Inflammatory macrophage (primary cell): Measurements from ENCODE around the gene ILK.

Experiments
- DNase-seq, 2 donors: peaks; one replicate each; pipeline ENCODE4 v3.0.0-alpha.2; 2020 to 2022

ILK gene

DNA sequence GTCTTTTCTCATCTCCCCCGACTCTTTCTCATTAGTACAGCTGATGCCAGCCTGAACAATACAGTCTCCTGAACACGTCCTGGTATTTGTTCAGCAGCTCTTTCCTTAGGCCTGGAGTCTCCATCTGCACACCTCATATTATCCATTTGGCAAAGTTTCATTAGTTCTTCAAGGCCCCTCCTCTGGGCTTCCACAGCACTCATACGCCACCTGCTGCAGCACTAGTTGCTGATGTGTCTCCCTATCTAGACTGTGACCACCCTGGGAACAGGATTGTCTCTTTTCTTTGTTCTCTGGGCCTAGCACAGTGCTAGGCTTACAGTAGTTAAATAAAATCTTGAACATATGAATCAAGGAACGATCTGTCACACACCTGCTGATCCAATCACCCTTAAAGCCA, 34.9 kb downstream of the ILK start:
- DNase-seq, result no peak

DNA sequence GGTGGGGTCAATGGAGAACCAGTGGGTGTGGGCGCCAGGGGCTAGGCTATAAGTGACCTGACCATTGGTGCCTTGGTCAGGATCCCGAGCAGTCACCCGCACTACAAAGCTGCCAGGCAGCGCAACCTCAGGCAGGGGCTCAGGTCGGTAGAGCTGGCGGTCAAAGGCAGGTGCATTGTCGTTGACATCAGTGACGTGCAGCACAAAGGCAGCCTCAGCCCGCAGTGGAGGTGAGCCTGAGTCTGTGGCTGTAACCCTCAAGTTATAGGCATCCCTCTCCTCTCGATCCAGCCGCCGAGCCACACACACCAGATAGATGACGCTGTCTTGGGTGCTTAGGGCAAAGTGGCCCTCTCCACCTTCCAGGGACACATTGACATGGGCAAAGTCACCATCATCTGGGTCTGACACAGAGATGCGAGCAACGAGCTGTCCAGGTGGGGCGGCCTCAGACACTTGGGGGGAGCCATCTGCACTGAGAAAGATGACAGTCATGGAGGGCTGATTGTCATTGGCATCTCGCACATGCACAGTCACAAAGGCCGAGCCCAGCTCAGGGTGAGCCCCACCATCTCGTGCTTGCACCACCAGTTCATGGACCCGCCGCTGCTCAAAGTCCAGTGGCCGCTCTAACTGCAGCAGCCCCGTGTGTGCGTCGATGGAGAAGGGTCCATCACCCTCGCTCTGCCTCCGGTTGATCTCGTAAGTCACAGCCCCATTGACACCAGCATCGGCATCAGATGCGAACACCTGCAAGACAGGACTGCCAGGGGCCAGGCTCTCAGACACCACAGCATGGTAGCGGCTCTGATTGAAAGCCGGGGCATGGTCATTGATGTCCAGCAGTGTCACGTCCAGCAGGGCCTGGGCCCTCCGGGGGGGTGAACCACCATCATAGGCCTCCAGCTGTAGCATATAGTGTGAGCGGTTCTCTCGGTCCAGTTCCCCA, 36.7 kb downstream of the ILK start:
- no peak for DNase-seq

DNA sequence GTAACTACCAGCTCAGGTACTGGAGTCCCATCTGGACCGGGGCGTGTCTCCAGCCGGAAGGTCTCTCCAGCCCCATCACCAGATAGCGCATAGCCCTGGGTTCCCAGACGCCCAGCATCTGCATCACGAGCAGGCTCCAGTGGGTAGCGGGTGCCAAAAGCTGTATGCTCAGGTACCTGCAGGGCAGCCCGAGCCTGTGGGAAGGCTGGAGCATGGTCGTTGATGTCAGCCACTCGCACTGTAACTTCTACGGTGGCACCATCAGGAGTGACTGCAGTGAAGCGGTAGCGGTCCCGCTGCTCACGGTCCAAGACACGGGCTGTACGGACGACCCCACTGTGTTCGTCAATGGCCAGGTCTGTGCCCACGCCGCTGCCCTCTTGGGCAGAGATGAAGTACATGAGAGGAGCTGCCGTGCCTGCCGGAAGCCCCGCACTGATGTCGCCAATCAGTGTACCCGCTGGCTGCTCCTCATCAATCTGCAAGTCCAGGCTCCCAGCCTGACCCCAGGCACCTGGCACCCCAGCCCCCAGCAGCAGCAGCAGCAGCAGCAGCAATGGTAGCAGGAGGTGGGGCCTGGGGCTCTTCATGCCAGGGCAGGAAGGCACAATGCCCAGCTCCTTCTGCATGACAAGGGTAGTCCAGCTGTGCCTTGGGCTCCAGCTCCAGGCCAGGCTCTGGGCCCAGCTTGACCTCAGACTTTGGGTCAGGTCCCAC, 37.6 kb downstream of the ILK start:
- no peak for DNase-seq

DNA sequence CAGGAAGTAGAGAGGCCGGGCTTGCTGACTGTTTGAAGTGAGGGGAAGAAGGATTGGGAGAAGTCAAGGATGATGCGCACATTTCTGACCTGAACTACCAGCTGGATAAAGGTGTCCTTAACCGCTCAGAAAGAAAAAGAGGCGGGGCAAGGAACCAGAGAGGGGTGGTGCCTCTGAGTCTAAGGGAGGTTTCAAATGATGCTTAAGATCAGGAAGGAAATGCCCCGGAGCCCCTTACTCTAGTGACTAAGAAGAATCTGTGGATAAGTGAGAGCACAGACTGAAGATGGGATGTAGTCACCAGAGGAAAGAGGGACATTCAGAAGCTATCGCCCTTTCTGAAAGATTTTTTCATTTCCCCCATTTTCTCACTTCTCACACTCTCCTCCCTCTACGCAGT, 39.4 kb downstream of the ILK start:
- no peak for DNase-seq

DNA sequence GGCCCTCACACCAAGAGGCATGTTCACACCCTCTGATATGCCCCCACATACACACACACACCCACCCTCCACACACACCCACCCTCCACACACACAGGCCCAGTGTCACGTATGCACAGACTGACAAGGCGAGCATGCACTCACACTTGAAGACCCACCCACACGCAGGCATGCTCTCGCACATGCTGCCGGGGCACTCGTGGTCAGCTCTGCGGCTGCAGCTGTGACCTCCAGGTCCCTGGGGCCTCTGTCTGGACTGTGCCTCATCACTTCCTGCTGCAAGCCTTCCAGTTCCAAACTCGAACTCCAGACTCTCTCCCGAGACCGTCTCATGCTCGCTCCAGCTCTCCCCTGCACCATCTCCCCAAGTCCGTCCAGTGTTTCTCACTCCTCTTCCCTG, 42.5 kb downstream of the ILK start:
- DNase-seq, result peak; percentile 41 to 58

DNA sequence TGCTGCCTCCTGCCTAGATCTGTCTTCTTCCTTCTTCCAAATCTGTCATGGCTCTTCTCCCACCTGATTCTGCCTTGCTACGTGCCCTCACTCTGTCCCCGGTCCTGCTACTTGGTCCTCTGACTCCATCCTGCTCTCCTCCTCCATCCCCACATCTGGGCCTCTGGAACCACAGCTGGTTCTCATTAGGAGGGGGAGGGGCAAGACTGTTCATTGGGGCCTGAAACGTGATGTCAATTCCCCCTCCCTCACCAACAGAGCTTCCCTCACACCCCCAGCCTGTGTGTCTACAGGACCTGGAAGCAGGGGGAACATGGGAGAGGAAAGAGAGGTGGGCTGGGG, 43.0 kb downstream of the ILK start:
- DNase-seq, result no peak

DNA sequence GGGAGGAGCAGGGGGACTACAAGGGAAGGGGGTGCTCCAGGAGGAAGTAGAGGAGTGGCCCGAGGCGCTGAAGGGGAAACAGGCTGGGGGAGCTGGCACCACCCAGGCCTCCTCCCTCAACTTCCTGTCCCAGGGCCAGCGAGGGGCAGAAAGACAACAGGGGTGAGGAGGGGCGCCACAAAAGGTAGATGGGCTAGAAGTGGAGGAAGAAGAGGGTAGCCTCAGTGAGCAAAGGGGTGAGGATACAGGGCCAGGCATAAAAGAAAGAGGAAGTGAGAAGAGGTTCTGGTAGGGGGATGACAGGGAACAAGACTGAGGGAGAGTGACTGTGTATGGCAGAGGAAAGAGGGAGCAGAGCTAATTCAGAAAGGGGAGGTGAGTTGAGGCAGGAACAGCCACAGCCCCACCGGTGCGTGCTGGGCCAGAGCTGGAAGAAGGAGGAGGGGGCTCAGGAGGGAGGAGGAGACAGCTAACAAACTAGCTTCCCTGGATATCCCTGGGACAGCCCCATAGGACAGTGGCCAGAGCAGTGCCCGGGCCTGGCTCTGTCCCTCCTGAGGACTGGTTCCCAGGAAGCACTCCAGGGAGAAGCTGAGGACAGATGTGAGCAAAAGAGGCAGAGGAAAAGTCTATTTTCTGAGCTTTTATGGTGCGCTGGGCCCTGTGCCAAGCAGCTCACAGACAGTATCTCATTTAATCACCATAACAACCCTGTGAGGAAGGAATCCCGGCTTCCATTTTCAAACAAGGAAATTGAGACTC, 43.5 kb downstream of the ILK start:
- peak; percentile 8 to 33 for DNase-seq

DNA sequence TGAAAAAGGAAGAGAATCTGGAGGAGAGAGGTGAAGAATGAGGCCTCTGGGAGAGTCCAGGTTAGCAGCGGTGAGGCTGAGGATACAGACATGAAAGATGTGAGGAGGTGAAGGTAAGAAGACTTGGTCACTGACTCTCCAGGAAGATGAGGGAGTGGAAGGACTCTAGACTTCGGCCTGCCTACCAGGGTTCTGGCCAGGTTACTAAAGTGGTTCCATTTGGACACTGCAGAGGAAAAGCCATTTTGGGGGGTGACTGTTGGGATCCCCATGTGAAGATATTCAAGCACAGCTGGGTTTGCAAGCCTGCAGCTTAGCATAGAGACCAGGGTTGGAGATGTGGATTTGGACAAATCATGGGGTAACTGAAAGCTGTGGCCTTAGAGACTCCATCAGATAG, 44.3 kb downstream of the ILK start:
- DNase-seq, result no peak

DNA sequence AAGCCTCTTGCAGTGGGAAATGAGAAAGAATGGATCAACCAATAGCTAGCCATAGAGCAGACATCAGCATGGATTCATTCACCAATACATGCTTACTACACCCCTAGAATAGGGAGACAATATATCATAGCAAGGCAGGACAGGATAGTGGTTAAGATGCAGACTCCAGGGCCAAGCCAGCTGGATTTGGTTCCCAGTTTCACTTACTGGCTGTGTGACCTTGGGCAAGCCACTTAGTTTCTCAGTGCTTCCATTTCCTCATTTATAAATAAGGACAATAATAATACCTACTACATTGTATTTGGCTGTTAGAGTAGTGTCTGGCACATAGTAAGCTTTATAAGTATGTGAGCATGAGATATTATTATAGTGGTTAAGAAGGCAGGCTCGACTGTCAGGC, 44.9 kb downstream of the ILK start:
- peak; percentile 59 to 62 for DNase-seq

DNA sequence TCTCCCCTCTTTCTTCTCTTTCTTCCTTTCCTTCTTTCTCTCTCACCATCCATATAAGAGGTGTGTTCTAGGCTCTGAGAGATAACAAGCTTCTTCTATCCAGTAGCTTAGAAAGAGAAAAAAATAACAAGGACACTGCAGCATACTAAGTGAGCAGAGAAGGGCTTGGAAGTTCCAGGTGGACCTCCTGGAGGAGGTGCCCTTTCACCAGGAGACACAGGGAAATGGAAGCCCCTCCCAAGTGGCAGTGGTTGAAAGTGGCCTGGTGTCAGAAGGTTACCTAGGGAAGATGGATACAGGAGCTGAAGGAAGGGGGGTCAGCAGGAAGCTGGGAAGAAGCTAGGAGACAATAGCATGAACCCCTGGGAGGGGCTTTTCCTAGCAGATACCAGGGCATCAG, 46.5 kb downstream of the ILK start:
- DNase-seq, result no peak

DNA sequence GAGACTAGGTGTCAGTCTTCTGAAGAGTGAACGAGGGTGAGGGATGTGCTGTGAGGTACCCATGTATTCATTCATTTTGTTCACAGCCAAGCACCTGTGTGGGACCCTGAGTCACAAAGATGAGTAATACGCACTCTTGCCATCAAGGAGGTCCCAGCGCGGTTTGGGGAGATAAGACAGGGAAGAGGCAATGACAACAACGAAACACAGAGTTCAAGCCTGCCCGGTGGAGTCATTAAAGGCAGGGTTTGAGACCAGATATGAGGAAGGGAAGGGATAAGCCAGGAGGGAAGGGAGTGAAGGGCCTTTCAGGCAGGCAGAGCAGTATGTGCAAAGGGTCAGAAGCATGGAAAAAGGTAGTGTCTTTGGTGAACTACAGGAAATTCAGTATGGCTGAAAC, 47.4 kb downstream of the ILK start:
- DNase-seq, result no peak

DNA sequence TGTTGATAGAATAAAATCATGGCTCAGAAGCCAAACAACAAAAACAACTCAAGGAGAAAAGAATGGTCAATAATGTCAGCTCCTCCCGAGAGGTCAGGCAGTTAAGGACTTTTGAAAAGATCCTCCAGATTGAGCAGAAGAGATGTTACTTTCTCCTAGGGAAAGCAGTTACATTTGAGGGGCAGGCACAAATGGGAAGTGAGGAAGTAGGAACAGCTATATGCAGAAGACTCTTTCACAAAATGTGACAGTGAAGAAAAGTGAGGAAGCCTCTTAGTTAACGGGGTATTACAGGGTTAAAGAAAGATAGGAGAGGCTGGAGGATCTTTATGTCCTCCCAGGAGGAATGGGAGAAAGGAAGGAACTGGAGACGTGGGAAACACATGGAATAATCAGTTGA, 48.6 kb downstream of the ILK start:
- DNase-seq, result peak in 1 of 2 donors; percentile 11

DNA sequence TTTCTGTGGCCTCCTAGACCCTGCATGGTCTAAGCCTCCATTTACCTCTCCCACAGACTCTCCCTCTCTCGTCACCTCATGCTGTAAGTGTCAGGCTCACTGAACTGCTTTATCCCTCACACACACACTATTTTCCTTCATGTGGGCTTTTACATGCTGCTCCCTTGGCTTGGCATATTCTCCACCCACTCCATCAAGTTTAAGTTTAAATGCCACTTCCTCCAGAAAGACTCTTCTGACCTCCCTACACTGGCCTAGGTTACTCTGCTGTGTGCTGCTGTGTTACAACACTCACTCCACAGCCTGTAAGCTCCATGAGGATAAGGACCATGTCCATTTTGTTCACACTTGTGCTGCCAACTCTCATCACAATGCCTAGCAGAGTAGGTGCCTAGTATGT, 49.5 kb downstream of the ILK start:
- peak; percentile 55 to 61 for DNase-seq

DNA sequence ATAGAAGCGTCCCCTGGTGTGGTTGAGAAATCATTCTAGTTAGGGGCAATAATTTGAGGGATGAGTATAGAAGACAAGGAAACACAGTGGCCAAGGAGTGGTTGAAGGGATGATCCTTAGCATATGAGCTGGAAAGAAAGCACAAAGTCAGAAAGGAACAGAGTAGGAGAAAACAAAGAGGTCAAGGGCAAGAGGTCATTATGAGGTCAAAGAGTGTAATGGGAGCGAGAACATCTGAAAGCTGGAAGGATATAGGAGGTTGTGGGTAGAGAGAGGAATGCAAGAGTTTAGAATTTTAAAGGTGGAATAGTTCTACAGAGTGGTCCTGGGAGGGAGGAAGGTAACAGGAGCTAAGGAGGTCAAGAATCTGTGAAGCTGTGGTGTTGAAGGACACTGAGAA, 50.1 kb downstream of the ILK start:
- DNase-seq, result no peak

DNA sequence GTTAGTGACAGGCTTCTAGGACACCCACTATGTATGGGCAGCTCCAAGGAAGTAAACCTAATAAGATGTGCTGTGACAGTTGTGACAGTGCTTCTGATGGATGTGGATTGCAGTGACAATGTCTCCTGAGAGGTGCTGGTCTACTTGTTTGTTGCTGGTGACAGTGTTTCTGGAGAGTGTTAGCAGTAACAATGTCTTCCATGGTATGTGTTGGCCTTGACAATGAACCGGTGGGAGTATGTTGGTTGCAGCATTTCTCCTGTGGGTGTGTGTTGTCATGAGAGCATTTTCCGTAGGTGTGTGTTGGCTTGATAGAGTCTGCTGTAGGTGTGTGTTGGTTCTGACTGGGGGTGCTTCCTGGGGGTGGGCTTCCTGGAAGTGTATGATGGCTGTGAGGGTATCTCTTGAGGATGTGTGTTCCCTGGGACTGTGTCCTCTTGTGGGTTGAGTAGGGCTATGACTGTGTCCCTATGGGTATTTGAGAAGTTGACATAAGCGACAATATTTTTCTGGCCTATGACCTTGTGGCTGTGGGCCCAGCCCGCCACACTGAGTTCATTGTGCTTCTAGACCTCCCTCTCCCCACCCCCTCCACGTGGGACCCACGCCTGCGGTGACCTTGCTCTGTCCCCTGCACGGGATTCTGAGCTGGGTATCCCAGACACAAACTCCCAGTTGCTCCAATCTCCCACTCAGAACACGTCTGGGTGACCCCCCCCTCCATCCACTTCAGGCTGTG, 50.9 kb downstream of the ILK start:
- peak; percentile 9 to 11 for DNase-seq

DNA sequence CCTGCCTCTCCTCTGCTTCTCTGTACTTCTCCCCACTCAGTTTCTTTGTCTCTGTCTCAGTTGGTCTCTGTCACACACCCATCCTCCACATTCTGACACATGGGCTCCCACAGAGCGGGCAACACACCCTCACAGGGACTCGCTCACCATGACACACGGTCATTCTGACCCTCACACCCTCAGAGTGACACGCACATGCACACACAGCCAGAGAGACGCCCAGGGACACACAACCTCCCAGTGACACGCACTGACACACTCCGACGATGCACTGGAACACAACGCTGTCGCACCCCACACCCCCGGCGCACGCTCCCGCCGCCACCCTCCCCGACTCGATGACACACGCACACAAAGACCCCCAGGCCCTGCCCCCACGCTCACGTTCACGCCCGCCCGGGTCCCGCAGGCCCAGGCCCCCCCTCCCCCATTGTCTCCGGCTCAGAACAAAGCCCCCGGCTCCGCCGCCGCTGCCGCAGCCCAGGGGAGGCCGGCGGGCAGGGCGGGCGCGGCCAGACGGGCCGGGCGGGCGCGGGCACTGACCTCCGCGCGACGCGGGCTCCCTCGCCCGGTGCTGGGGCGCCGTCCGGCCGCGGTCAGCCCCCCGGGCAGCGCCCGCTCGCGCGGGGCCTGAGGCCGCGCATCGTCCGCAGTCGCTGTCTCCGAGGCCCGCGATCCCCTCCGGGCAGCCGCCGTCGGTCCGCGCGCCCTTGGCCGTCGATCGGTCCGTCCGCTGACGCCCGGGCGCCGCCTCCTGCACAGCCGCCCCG, 51.6 kb downstream of the ILK start:
- peak in 1 of 2 donors; percentile 18 for DNase-seq

DNA sequence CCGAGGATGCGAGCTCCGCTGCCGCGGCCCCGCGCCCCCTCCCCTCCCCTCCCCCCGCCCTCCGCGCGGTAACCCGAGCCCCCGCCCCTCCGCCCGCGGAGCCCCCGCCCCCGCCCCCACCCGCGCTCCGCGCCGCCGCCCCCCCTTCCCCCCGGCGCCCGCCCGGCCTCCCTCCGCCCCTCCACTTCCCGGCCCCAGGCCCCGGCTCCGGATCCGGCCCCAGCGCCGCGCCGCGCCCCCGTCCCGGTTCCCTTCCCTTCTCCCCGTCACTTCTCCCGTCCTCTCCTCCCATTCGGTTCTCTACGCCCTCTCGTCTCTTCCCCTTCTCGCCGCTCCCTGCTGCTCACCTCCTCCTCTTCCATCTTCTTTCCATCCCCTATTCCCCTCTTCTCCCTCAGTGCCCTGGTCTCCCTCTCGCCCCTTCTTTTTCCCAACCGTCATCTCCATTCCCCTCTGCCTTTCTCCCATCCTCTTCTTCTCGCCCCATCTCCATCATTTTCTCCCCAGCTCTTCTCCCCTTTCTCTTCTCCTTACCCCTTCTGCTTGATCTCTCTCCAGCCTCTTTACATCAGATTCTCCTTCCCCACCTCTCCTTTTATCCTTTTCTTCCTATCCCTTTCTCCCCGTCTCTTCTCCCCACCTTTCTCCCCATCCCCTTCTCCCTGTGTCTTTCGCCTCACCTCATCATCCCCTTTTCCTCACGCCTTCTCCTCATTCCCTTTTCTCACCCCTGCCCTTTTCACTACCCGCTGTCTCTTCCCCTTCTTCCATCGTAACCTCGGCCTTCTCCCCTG, 52.4 kb downstream of the ILK start, which contains the start of gene DCHS1:
Gene DCHS1, minus strand, starts transcription at position 20 of the 794 bp plus-strand sequence. CDS start 14,196 bp downstream, outside the sequence.
- DNase-seq, result no peak

DNA sequence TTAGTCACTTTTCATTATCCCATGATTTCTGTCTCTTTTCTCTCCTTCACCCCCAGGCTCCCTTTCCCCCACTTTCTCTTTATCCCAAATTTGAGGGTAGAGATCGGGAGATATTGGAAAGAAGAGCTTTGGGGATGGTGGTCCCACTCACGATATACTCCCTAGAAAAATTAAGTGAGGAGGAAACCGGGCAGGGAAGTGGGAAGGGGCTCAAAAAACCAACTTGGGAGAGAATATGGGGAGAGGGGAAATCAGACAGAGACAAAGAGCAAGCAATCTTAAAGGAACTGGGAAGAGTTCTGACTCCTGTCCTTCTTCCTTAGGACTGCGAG, 53.0 kb downstream of the ILK start:
- no peak for DNase-seq

DNA sequence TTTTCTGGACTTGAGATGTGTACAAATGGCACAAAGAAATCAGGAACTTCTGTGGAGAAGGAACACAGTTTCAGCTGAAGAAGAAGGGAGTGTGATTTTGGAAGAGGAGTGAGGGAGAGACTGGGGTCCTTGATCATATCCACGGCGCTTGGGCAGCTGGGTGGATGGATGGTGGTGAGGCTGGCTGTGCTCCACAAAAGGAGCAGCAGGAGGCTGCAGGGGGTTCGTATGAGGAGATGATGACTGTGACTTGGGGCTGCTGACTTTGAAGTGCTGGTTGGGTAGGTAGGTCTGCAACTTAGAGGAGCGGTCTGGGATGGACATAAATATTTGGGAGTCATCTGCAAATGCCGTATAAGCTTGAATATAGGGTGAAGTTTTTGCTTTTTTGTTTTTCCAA, 53.4 kb downstream of the ILK start:
- DNase-seq, result no peak

DNA sequence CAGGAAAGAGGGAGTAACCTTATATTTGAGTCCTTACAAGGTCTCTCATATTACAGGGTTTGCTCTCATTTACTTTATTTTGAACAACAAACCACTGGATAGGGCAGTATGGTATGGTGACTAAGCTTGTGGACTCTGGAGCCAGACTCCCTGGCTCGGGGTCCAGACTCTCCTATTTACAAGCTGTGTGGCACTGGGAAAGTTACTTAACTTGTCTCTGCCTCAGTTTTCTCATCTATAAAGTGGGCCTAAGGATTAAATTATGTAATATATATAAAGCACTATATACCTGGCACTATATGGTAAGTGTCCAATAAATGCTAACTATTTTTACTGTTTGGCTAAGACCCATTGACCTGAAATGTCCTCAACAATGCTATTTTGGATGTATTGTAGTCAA, 53.8 kb downstream of the ILK start:
- DNase-seq, result no peak

DNA sequence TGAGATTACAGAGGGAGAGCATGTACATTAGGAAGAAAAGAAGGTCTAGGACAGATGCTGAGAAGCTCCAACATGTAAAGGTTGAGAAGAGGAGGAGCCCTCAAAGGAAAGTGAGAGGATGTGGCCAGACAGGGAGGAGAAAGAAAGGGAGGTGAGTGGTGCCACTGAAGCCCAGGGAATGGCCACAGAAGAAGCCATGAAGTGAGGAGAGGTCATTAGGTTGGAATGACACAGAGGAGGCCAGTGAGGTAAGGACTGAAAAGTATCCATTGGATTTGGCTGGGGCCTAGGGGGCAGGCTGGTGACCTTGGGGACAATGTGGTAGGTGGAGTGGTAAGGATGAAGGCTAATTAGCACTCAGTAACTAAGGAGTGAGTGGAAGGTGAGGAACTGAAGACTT, 55.1 kb downstream of the ILK start:
- DNase-seq, result no peak
